SK-N-SH treated with all-trans-retinoic acid at 6 μM for 48 hours (cell line): Measurements from ENCODE around the gene GABPB2.

Source experiments
- ATAC-seq: fragments of 200-7000 bp; cut with Tn5 transposase; 3 replicates; pipeline ENCODE4 v1.9.1; 2020; ENCODE audit warnings: mild to moderate bottlenecking, moderate library complexity
- ARNTL ChIP-seq: fragments of 450-650 bp; formaldehyde crosslinking; IDR thresholded peaks from 2 replicates; pipeline ENCODE4 v1.5.0; 2020; ENCODE audit warnings: low read depth, mild to moderate bottlenecking, moderate library complexity, borderline replicate concordance
- BACH2 ChIP-seq: fragments of 250-450 bp; sonication (Bioruptor Pico); IDR thresholded peaks from 2 replicates; pipeline ENCODE4 v1.9.0; 2021; ENCODE audit warnings: mild to moderate bottlenecking, borderline replicate concordance
- CSDC2 ChIP-seq: fragments of 250-450 bp; sonication (Bioruptor Pico); IDR thresholded peaks from 2 replicates; pipeline ENCODE4 v1.5.0; 2020; ENCODE audit warnings: mild to moderate bottlenecking, moderate library complexity
- GLIS3 ChIP-seq: fragments of 250-450 bp; sonication (Bioruptor Pico); IDR thresholded peaks from 2 replicates; pipeline ENCODE4 v1.5.0; 2020; ENCODE audit warnings: mild to moderate bottlenecking, moderate library complexity
- ISL1 ChIP-seq: fragments of 250-450 bp; sonication (Bioruptor Pico); IDR thresholded peaks from 2 replicates; pipeline ENCODE4 v2.1.2; 2022; ENCODE audit warnings: mild to moderate bottlenecking, moderate library complexity
- OSR1 ChIP-seq: fragments of 250-450 bp; sonication (Bioruptor Pico); IDR thresholded peaks from 2 replicates; pipeline ENCODE4 v1.8.0; 2022; ENCODE audit warnings: moderate library complexity, mild to moderate bottlenecking, inconsistent platforms
- TCF4 ChIP-seq: fragments of 250-450 bp; sonication (Bioruptor Pico); IDR thresholded peaks from 2 replicates; pipeline ENCODE4 v1.8.0; 2021; ENCODE audit warnings: mild to moderate bottlenecking, moderate library complexity, borderline replicate concordance
- TOX ChIP-seq: fragments of 250-450 bp; sonication (Bioruptor Pico); IDR thresholded peaks from 2 replicates; pipeline ENCODE4 v1.8.0; 2021; ENCODE audit warnings: mild to moderate bottlenecking, moderate library complexity, borderline replicate concordance
- ZC3H10 ChIP-seq: fragments of 250-450 bp; sonication (Bioruptor Pico); IDR thresholded peaks from 2 replicates; pipeline ENCODE4 v1.5.1; 2021; ENCODE audit warnings: mild to moderate bottlenecking, moderate library complexity
- ZFP3 ChIP-seq: fragments of 250-450 bp; sonication (Bioruptor Pico); IDR thresholded peaks from 2 replicates; pipeline ENCODE4 v1.5.0; 2020; ENCODE audit warnings: mild to moderate bottlenecking, moderate library complexity
- ZFP30 ChIP-seq: fragments of 450-650 bp; formaldehyde crosslinking; IDR thresholded peaks from 2 replicates; pipeline ENCODE4 v1.5.0; 2022; ENCODE audit warnings: mild to moderate bottlenecking, moderate library complexity
- ZNF565 ChIP-seq: fragments of 450-650 bp; formaldehyde crosslinking; conservative IDR thresholded peaks from 2 replicates; pipeline ENCODE4 v1.5.0; 2020; ENCODE audit warnings: low read depth, mild to moderate bottlenecking, moderate library complexity
- ZNF70 ChIP-seq: fragments of 450-650 bp; formaldehyde crosslinking; IDR thresholded peaks from 2 replicates; pipeline ENCODE4 v1.5.0; 2020; ENCODE audit warnings: mild to moderate bottlenecking, moderate library complexity
- TF ChIP-seq, protein P1 (sequence below): fragments of 250-450 bp; sonication (Bioruptor Pico); IDR thresholded peaks from 2 replicates; pipeline ENCODE4 v1.8.0; 2021; ENCODE audit warnings: low read depth, mild to moderate bottlenecking, moderate library complexity, borderline replicate concordance
- TF ChIP-seq, protein P2 (sequence below): fragments of 250-450 bp; sonication (Bioruptor Pico); IDR thresholded peaks from 2 replicates; pipeline ENCODE4 v1.5.1; 2021; ENCODE audit warnings: mild to moderate bottlenecking, moderate library complexity
- TF ChIP-seq, protein P3 (sequence below): fragments of 250-450 bp; sonication (Bioruptor Pico); IDR thresholded peaks from 2 replicates; pipeline ENCODE4 v1.8.0; 2020; ENCODE audit warnings: mild to moderate bottlenecking, moderate library complexity, borderline replicate concordance
- TF ChIP-seq, protein P4 (sequence below): fragments of 250-450 bp; sonication (Bioruptor Pico); IDR thresholded peaks from 2 replicates; pipeline ENCODE4 v1.5.1; 2020; ENCODE audit warnings: low read depth, mild to moderate bottlenecking, moderate library complexity
- TF ChIP-seq, protein P5 (sequence below): fragments of 250-450 bp; sonication (Bioruptor Pico); IDR thresholded peaks from 2 replicates; pipeline ENCODE4 v1.5.0; 2020; ENCODE audit warnings: mild to moderate bottlenecking, moderate library complexity

Gene GABPB2

DNA sequence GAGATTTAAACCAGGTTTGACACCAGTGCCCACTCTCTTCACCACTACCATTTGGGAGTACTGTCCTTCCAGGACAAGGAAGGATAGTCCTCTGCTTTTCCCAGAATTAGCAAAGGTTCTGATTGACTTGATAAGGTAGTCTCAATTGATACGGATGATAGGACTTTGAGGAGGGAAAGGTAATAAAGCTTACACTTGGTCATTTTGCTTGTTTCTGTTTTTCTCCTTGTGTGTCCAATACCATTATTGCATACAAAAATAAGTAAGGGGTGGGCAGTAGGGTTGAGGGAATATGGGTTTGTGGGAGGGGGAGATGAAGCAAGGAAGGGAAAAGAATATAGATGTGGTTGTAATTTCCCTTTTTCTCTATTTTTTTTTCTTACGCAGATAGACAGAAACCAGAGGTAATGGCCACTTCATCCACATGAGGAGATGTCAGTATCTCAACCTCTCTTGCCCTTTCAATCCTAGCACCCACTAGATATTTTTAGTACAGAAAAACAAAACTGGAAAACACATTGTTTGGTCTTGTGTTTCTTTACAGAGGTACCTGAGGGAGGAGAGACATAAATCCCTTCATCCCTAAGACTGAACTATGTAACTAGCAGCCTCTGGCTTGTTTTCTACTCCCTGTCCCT, 20.4 kb upstream of the GABPB2 start:
- TF ChIP-seq ZNF565 (CRISPR knock-in tag), result no peak
- TF ChIP-seq ZFP3, result no peak
- TF ChIP-seq, protein P1, sequence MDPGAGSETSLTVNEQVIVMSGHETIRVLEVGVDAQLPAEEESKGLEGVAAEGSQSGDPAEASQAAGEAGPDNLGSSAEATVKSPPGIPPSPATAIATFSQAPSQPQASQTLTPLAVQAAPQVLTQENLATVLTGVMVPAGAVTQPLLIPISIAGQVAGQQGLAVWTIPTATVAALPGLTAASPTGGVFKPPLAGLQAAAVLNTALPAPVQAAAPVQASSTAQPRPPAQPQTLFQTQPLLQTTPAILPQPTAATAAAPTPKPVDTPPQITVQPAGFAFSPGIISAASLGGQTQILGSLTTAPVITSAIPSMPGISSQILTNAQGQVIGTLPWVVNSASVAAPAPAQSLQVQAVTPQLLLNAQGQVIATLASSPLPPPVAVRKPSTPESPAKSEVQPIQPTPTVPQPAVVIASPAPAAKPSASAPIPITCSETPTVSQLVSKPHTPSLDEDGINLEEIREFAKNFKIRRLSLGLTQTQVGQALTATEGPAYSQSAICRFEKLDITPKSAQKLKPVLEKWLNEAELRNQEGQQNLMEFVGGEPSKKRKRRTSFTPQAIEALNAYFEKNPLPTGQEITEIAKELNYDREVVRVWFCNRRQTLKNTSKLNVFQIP, result no peak; the same call in 1 of the 2 replicates
- TF ChIP-seq, protein P2, sequence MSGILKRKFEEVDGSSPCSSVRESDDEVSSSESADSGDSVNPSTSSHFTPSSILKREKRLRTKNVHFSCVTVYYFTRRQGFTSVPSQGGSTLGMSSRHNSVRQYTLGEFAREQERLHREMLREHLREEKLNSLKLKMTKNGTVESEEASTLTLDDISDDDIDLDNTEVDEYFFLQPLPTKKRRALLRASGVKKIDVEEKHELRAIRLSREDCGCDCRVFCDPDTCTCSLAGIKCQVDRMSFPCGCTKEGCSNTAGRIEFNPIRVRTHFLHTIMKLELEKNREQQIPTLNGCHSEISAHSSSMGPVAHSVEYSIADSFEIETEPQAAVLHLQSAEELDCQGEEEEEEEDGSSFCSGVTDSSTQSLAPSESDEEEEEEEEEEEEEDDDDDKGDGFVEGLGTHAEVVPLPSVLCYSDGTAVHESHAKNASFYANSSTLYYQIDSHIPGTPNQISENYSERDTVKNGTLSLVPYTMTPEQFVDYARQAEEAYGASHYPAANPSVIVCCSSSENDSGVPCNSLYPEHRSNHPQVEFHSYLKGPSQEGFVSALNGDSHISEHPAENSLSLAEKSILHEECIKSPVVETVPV, result no peak
- no peak for TF ChIP-seq BACH2 (CRISPR knock-in tag)
- no peak for TF ChIP-seq ARNTL (CRISPR knock-in tag)
- no peak for TF ChIP-seq CSDC2 (CRISPR knock-in tag)
- TF ChIP-seq, protein P3, sequence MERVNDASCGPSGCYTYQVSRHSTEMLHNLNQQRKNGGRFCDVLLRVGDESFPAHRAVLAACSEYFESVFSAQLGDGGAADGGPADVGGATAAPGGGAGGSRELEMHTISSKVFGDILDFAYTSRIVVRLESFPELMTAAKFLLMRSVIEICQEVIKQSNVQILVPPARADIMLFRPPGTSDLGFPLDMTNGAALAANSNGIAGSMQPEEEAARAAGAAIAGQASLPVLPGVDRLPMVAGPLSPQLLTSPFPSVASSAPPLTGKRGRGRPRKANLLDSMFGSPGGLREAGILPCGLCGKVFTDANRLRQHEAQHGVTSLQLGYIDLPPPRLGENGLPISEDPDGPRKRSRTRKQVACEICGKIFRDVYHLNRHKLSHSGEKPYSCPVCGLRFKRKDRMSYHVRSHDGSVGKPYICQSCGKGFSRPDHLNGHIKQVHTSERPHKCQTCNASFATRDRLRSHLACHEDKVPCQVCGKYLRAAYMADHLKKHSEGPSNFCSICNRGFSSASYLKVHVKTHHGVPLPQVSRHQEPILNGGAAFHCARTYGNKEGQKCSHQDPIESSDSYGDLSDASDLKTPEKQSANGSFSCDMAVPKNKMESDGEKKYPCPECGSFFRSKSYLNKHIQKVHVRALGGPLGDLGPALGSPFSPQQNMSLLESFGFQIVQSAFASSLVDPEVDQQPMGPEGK (CRISPR knock-in tag), result no peak
- no peak for TF ChIP-seq TOX (CRISPR knock-in tag)
- no peak for TF ChIP-seq GLIS3 (CRISPR knock-in tag)
- TF ChIP-seq ZC3H10 (CRISPR knock-in tag), result no peak
- TF ChIP-seq, protein P4, sequence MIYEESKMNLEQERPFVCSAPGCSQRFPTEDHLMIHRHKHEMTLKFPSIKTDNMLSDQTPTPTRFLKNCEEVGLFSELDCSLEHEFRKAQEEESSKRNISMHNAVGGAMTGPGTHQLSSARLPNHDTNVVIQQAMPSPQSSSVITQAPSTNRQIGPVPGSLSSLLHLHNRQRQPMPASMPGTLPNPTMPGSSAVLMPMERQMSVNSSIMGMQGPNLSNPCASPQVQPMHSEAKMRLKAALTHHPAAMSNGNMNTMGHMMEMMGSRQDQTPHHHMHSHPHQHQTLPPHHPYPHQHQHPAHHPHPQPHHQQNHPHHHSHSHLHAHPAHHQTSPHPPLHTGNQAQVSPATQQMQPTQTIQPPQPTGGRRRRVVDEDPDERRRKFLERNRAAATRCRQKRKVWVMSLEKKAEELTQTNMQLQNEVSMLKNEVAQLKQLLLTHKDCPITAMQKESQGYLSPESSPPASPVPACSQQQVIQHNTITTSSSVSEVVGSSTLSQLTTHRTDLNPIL (CRISPR knock-in tag), result no peak
- no peak for TF ChIP-seq ZFP30
- no peak for TF ChIP-seq ZNF70 (CRISPR knock-in tag)
- TF ChIP-seq, protein P5, sequence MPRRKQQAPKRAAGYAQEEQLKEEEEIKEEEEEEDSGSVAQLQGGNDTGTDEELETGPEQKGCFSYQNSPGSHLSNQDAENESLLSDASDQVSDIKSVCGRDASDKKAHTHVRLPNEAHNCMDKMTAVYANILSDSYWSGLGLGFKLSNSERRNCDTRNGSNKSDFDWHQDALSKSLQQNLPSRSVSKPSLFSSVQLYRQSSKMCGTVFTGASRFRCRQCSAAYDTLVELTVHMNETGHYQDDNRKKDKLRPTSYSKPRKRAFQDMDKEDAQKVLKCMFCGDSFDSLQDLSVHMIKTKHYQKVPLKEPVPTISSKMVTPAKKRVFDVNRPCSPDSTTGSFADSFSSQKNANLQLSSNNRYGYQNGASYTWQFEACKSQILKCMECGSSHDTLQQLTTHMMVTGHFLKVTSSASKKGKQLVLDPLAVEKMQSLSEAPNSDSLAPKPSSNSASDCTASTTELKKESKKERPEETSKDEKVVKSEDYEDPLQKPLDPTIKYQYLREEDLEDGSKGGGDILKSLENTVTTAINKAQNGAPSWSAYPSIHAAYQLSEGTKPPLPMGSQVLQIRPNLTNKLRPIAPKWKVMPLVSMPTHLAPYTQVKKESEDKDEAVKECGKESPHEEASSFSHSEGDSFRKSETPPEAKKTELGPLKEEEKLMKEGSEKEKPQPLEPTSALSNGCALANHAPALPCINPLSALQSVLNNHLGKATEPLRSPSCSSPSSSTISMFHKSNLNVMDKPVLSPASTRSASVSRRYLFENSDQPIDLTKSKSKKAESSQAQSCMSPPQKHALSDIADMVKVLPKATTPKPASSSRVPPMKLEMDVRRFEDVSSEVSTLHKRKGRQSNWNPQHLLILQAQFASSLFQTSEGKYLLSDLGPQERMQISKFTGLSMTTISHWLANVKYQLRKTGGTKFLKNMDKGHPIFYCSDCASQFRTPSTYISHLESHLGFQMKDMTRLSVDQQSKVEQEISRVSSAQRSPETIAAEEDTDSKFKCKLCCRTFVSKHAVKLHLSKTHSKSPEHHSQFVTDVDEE (CRISPR knock-in tag), result no peak
- TF ChIP-seq OSR1 (CRISPR knock-in tag), result no peak
- TF ChIP-seq ISL1 (CRISPR knock-in tag), result no peak
- ATAC-seq, result no peak

DNA sequence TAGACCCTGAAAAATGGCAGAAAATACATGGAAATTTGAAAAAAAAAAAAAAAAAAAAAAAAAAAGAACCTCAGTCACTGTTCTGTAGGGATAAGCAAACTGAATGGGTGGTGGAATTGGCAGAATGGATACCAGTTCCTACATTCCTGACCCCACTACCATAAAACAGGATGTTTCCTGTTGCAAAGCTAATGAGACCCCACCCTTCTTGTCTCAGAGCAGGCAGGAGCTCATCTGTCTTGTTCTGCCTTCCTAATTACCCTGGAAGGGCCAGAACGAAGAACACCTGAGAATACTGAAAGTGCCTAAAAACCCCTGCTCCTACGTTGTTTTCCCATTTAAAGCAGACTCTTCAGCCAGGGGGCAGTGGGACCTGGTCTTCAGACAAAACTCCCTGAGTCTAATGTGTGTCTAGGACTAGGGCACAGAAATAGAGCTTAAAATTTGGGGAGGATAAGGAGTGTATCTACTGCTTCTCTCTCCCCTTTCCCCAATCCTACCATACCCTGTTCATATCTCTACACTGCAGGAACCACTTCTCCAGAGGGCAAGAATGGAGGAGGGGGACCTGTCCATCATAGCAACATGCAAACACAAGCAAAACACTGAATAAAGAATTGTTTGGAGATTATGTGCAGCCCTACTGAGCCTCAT, 19.1 kb upstream of the GABPB2 start:
- no peak for ATAC-seq
- TF ChIP-seq TCF4 (CRISPR knock-in tag) (no peak), ZFP30 (no peak), GLIS3 (CRISPR knock-in tag) (no peak), ZC3H10 (CRISPR knock-in tag) (no peak), BACH2 (CRISPR knock-in tag) (no peak)
- TF ChIP-seq, protein P2, result no peak
